Mesothelial cell of epicardium (in vitro differentiated cells): ENCODE measurements around the gene MPZL1. TPM values are rescaled to one million over a fixed set of nuclear protein-coding genes. Genes with fewer than 3 reads are reported as not detected.

ENCODE experiments used
- DNase-seq, 2 experiments: peaks; one replicate each; pipeline ENCODE4 v3.0.0; 2021; ENCODE audit warnings: low spot score in 2 of 2; ENCODE audit not compliant: unreplicated experiment in 2 of 2
- H3K27ac Mint-ChIP-seq: 2 replicates; pipeline ENCODE4 v1.8.0; 2021; ENCODE audit warnings: mixed read lengths
- H3K27me3 Mint-ChIP-seq: 2 replicates; pipeline ENCODE4 v1.8.0; 2021; ENCODE audit warnings: low read depth, mixed read lengths
- H3K36me3 Mint-ChIP-seq: 2 replicates; pipeline ENCODE4 v1.8.0; 2021; ENCODE audit warnings: mixed read lengths
- H3K4me1 Mint-ChIP-seq: 2 replicates; pipeline ENCODE4 v1.8.0; 2021; ENCODE audit warnings: mixed read lengths
- H3K4me3 Mint-ChIP-seq: 2 replicates; pipeline ENCODE4 v1.8.0; 2021; ENCODE audit warnings: mild to moderate bottlenecking, moderate library complexity, mixed read lengths
- H3K9me3 Mint-ChIP-seq: 2 replicates; pipeline ENCODE4 v1.8.0; 2021; ENCODE audit warnings: mixed read lengths
- CTCF ChIP-seq: fragments of 200-600 bp; sonication (generic); IDR thresholded peaks from one replicate; pipeline ENCODE4 v1.5.0; 2021; ENCODE audit warnings: antibody characterized with exemption; ENCODE audit not compliant: unreplicated experiment
- total RNA-seq: library from RNA; stranded (reverse); gene quantifications from 3 replicates; pipeline ENCODE4 v1.2.1, GENCODE V29; 2021

The MPZL1 gene
- total RNA-seq, 1 donor from 2014 or later, result 138 TPM

- peaks cover 2% of the 10 kb centered on the region for H3K4me1 Mint-ChIP-seq
- peaks cover 24% of the 10 kb centered on the region for H3K9me3 Mint-ChIP-seq
- peaks cover 15% of the 10 kb centered on the region for H3K36me3 Mint-ChIP-seq
- no peaks in the 10 kb centered on the region for H3K27me3 Mint-ChIP-seq
- H3K27ac Mint-ChIP-seq, result no peak overlapping the region
- no peak for DNase-seq
- H3K4me3 Mint-ChIP-seq, result no peak overlapping the region
- no peak for TF ChIP-seq CTCF
These were observed 86.3 kb downstream of the MPZL1 start for GRCh38 chr1:167808104-167808503.

- Mint-ChIP-seq H3K36me3 (peaks cover 15% of the 10 kb centered on the region), H3K4me1 (no peaks in the 10 kb centered on the region), H3K4me3 (no peak overlapping the region), H3K27ac (no peak overlapping the region), H3K27me3 (no peaks in the 10 kb centered on the region), H3K9me3 (peaks cover 29% of the 10 kb centered on the region)
- TF ChIP-seq CTCF, result no peak
- no peak for DNase-seq
These were observed 86.9 kb downstream of the MPZL1 start for GRCh38 chr1:167808690-167809089.

GRCh38 chr1:167812972-167813371 is 91.2 kb downstream of the MPZL1 start:
- no peak overlapping the region for H3K4me3 Mint-ChIP-seq
- no peaks in the 10 kb centered on the region for H3K27me3 Mint-ChIP-seq
- no peaks in the 10 kb centered on the region for H3K4me1 Mint-ChIP-seq
- H3K36me3 Mint-ChIP-seq, result peaks cover 18% of the 10 kb centered on the region
- H3K9me3 Mint-ChIP-seq, result peaks cover 52% of the 10 kb centered on the region
- TF ChIP-seq CTCF, result no peak
- DNase-seq, result no peak
- H3K27ac Mint-ChIP-seq, result no peak overlapping the region

- H3K27ac Mint-ChIP-seq, result no peak overlapping the region
- no peaks in the 10 kb centered on the region for H3K27me3 Mint-ChIP-seq
- TF ChIP-seq CTCF, result no peak
- no peak for DNase-seq
- peaks cover 13% of the 10 kb centered on the region for H3K36me3 Mint-ChIP-seq
- peaks cover 45% of the 10 kb centered on the region for H3K9me3 Mint-ChIP-seq
- H3K4me3 Mint-ChIP-seq, result no peak overlapping the region
- peaks cover 8% of the 10 kb centered on the region for H3K4me1 Mint-ChIP-seq
These were observed 93.9 kb downstream of the MPZL1 start for GRCh38 chr1:167815650-167816049.

- no peak for TF ChIP-seq CTCF
- Mint-ChIP-seq H3K27me3 (no peaks in the 10 kb centered on the region), H3K36me3 (peaks cover 3% of the 10 kb centered on the region), H3K9me3 (peaks cover 10% of the 10 kb centered on the region), H3K4me1 (peaks cover 27% of the 10 kb centered on the region), H3K4me3 (peak overlapping the region; percentile 69), H3K27ac (peak overlapping the region; percentile 39)
- DNase-seq, result peak; percentile 39 to 50
These were observed 98.3 kb downstream of the MPZL1 start for GRCh38 chr1:167819849-167820683.
